IPS-15b (cell line): ENCODE results near the gene HNRNPLL.

Experiments
- H3K27me3 ChIP-seq: one replicate; pipeline ENCODE4 v1.6.1; 2013; ENCODE audit warnings: low read length; ENCODE audit not compliant: control insufficient read depth, insufficient read depth
- H3K36me3 ChIP-seq: one replicate; pipeline ENCODE4 v1.6.1; 2013; ENCODE audit warnings: low read length; ENCODE audit not compliant: control insufficient read depth, insufficient read depth
- H3K4me1 ChIP-seq: one replicate; pipeline ENCODE4 v1.6.1; 2013; ENCODE audit warnings: mild to moderate bottlenecking, low read length; ENCODE audit not compliant: control insufficient read depth, insufficient read depth
- H3K4me3 ChIP-seq: one replicate; pipeline ENCODE4 v1.5.1; 2013; ENCODE audit warnings: low read depth, low read length
- H3K9ac ChIP-seq: one replicate; pipeline ENCODE4 v1.6.1; 2013; ENCODE audit warnings: low read depth, mild to moderate bottlenecking, low read length
- H3K9me3 ChIP-seq: one replicate; pipeline ENCODE4 v1.6.1; 2013; ENCODE audit warnings: mild to moderate bottlenecking, low read length; ENCODE audit not compliant: control insufficient read depth, insufficient read depth

The HNRNPLL gene

GRCh38 chr2:38633895-38634294 lies 31.2 kb upstream of the HNRNPLL start:
- Histone ChIP-seq H3K9me3 (no peaks in the 10 kb centered on the region), H3K9ac (no peak overlapping the region), H3K27me3 (no peaks in the 10 kb centered on the region), H3K4me3 (no peak overlapping the region), H3K4me1 (no peaks in the 10 kb centered on the region), H3K36me3 (no peaks in the 10 kb centered on the region)

- no peaks in the 10 kb centered on the region for H3K27me3 ChIP-seq
- H3K4me3 ChIP-seq, result no peak overlapping the region
- no peaks in the 10 kb centered on the region for H3K4me1 ChIP-seq
- H3K9me3 ChIP-seq, result no peaks in the 10 kb centered on the region
- H3K9ac ChIP-seq, result no peak overlapping the region
- no peaks in the 10 kb centered on the region for H3K36me3 ChIP-seq
Measured at GRCh38 chr2:38632980-38633379, 30.3 kb upstream of the HNRNPLL start.

GRCh38 chr2:38631976-38632375 lies 29.2 kb upstream of the HNRNPLL start:
- Histone ChIP-seq H3K4me3 (no peak overlapping the region), H3K36me3 (no peaks in the 10 kb centered on the region), H3K27me3 (no peaks in the 10 kb centered on the region), H3K4me1 (no peaks in the 10 kb centered on the region), H3K9me3 (no peaks in the 10 kb centered on the region), H3K9ac (no peak overlapping the region)

- Histone ChIP-seq H3K27me3 (no peaks in the 10 kb centered on the region), H3K4me3 (no peak overlapping the region), H3K36me3 (no peaks in the 10 kb centered on the region), H3K9me3 (no peaks in the 10 kb centered on the region), H3K4me1 (no peaks in the 10 kb centered on the region), H3K9ac (no peak overlapping the region)
Measured at GRCh38 chr2:38629684-38630083, 27.0 kb upstream of the HNRNPLL start.

- H3K9ac ChIP-seq, result no peak overlapping the region
- no peaks in the 10 kb centered on the region for H3K9me3 ChIP-seq
- H3K27me3 ChIP-seq, result no peaks in the 10 kb centered on the region
- no peaks in the 10 kb centered on the region for H3K36me3 ChIP-seq
- H3K4me3 ChIP-seq, result no peak overlapping the region
- no peaks in the 10 kb centered on the region for H3K4me1 ChIP-seq
Measured at GRCh38 chr2:38627391-38627790, 24.7 kb upstream of the HNRNPLL start.

- Histone ChIP-seq H3K4me3 (no peak overlapping the region), H3K4me1 (no peaks in the 10 kb centered on the region), H3K27me3 (no peaks in the 10 kb centered on the region), H3K36me3 (no peaks in the 10 kb centered on the region), H3K9me3 (no peaks in the 10 kb centered on the region), H3K9ac (no peak overlapping the region)
Measured at GRCh38 chr2:38626326-38627035, 23.8 kb upstream of the HNRNPLL start.

GRCh38 chr2:38622210-38622609 lies 19.5 kb upstream of the HNRNPLL start:
- Histone ChIP-seq H3K4me3 (no peak overlapping the region), H3K9me3 (no peaks in the 10 kb centered on the region), H3K36me3 (no peaks in the 10 kb centered on the region), H3K27me3 (no peaks in the 10 kb centered on the region), H3K4me1 (peaks cover 2% of the 10 kb centered on the region), H3K9ac (no peak overlapping the region)

GRCh38 chr2:38621018-38621417 lies 18.3 kb upstream of the HNRNPLL start:
- H3K9ac ChIP-seq, result no peak overlapping the region
- H3K27me3 ChIP-seq, result no peaks in the 10 kb centered on the region
- H3K9me3 ChIP-seq, result no peaks in the 10 kb centered on the region
- no peak overlapping the region for H3K4me3 ChIP-seq
- no peaks in the 10 kb centered on the region for H3K36me3 ChIP-seq
- H3K4me1 ChIP-seq, result peaks cover 2% of the 10 kb centered on the region

- H3K4me1 ChIP-seq, result peaks cover 2% of the 10 kb centered on the region
- H3K9ac ChIP-seq, result no peak overlapping the region
- no peaks in the 10 kb centered on the region for H3K27me3 ChIP-seq
- no peak overlapping the region for H3K4me3 ChIP-seq
- no peaks in the 10 kb centered on the region for H3K36me3 ChIP-seq
- H3K9me3 ChIP-seq, result no peaks in the 10 kb centered on the region
Measured at GRCh38 chr2:38620282-38620977, 17.7 kb upstream of the HNRNPLL start.

- no peaks in the 10 kb centered on the region for H3K36me3 ChIP-seq
- no peak overlapping the region for H3K4me3 ChIP-seq
- H3K9ac ChIP-seq, result no peak overlapping the region
- H3K4me1 ChIP-seq, result peaks cover 2% of the 10 kb centered on the region
- no peaks in the 10 kb centered on the region for H3K27me3 ChIP-seq
- no peaks in the 10 kb centered on the region for H3K9me3 ChIP-seq
Measured at GRCh38 chr2:38619458-38620164, 16.9 kb upstream of the HNRNPLL start.

- H3K4me3 ChIP-seq, result no peak overlapping the region
- H3K36me3 ChIP-seq, result no peaks in the 10 kb centered on the region
- H3K27me3 ChIP-seq, result no peaks in the 10 kb centered on the region
- H3K4me1 ChIP-seq, result peaks cover 2% of the 10 kb centered on the region
- no peaks in the 10 kb centered on the region for H3K9me3 ChIP-seq
- no peak overlapping the region for H3K9ac ChIP-seq
Measured at GRCh38 chr2:38617301-38617700, 14.6 kb upstream of the HNRNPLL start.

GRCh38 chr2:38615237-38615636 lies 12.5 kb upstream of the HNRNPLL start:
- peaks cover 2% of the 10 kb centered on the region for H3K4me1 ChIP-seq
- no peak overlapping the region for H3K9ac ChIP-seq
- H3K9me3 ChIP-seq, result no peaks in the 10 kb centered on the region
- no peaks in the 10 kb centered on the region for H3K27me3 ChIP-seq
- H3K36me3 ChIP-seq, result no peaks in the 10 kb centered on the region
- H3K4me3 ChIP-seq, result no peak overlapping the region
